HL-60 (cell line): ENCODE measurements around the gene CELF2.

Source experiments
- GABPA ChIP-seq: IDR thresholded peaks from 2 replicates; pipeline ENCODE4 v1.6.1; 2012; ENCODE audit warnings: low read depth
- POLR2AphosphoS5 ChIP-seq: IDR thresholded peaks from 2 replicates; pipeline ENCODE4 v1.6.1; 2012; ENCODE audit warnings: low read depth
- TF ChIP-seq, protein P1 (sequence below): IDR thresholded peaks from one replicate; pipeline ENCODE4 v1.5.1; 2011; ENCODE audit warnings: low read length, control low read depth, inconsistent platforms; ENCODE audit not compliant: insufficient read depth
- TF ChIP-seq, protein P2 (sequence below): IDR thresholded peaks from 2 replicates; pipeline ENCODE4 v1.6.1; 2012; ENCODE audit warnings: low read depth; ENCODE audit not compliant: insufficient replicate concordance

DNA sequence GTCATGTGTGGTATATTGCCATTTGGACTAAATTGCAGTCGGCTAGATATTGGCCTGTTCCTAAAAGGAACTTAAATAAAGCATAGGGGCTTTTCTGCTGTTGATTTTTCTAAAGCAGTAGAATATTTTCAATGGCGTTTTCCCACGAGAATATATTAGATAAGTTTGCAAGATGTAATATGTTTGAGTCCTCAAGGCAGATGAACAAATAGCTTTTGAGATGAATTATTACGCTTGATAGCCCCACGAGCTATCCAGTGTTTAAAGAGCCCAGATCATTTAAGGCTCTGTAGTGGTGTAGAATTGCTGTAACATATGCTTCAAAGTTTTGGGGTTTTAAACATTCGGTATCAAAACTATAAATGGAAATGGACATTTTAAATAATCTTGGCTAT lies 2.9 kb downstream of the CELF2 start:
- TF ChIP-seq, protein P1, sequence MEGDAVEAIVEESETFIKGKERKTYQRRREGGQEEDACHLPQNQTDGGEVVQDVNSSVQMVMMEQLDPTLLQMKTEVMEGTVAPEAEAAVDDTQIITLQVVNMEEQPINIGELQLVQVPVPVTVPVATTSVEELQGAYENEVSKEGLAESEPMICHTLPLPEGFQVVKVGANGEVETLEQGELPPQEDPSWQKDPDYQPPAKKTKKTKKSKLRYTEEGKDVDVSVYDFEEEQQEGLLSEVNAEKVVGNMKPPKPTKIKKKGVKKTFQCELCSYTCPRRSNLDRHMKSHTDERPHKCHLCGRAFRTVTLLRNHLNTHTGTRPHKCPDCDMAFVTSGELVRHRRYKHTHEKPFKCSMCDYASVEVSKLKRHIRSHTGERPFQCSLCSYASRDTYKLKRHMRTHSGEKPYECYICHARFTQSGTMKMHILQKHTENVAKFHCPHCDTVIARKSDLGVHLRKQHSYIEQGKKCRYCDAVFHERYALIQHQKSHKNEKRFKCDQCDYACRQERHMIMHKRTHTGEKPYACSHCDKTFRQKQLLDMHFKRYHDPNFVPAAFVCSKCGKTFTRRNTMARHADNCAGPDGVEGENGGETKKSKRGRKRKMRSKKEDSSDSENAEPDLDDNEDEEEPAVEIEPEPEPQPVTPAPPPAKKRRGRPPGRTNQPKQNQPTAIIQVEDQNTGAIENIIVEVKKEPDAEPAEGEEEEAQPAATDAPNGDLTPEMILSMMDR: no peak
- TF ChIP-seq, protein P2, sequence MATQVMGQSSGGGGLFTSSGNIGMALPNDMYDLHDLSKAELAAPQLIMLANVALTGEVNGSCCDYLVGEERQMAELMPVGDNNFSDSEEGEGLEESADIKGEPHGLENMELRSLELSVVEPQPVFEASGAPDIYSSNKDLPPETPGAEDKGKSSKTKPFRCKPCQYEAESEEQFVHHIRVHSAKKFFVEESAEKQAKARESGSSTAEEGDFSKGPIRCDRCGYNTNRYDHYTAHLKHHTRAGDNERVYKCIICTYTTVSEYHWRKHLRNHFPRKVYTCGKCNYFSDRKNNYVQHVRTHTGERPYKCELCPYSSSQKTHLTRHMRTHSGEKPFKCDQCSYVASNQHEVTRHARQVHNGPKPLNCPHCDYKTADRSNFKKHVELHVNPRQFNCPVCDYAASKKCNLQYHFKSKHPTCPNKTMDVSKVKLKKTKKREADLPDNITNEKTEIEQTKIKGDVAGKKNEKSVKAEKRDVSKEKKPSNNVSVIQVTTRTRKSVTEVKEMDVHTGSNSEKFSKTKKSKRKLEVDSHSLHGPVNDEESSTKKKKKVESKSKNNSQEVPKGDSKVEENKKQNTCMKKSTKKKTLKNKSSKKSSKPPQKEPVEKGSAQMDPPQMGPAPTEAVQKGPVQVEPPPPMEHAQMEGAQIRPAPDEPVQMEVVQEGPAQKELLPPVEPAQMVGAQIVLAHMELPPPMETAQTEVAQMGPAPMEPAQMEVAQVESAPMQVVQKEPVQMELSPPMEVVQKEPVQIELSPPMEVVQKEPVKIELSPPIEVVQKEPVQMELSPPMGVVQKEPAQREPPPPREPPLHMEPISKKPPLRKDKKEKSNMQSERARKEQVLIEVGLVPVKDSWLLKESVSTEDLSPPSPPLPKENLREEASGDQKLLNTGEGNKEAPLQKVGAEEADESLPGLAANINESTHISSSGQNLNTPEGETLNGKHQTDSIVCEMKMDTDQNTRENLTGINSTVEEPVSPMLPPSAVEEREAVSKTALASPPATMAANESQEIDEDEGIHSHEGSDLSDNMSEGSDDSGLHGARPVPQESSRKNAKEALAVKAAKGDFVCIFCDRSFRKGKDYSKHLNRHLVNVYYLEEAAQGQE: no peak
- TF ChIP-seq POLR2AphosphoS5 (no peak), GABPA (no peak)
